ENCODE measurements around the gene NSUN4.

Gene NSUN4

GRCh38 chr1:46409063-46409372 is 68.4 kb downstream of the NSUN4 start:
- Histone ChIP-seq H3K9ac (ENCODE audit: low read length) (no peak overlapping the region), H3K4me2 (ENCODE audit: low read length) (no peak overlapping the region), H3K27me3 (ENCODE audit: low read depth, low read length) (no peaks in the 10 kb centered on the region), H3K36me3 (replicated peaks; ENCODE audit: low read depth, low read length) (no peaks in the 10 kb centered on the region), H2AFZ (ENCODE audit: low read depth, low read length) (no peak overlapping the region), H3K9me3 (ENCODE audit: insufficient read depth, low read length) (no peaks in the 10 kb centered on the region), H3K79me2 (ENCODE audit: low read length) (no peaks in the 10 kb centered on the region), H3K4me1 (ENCODE audit: low read length) (peaks cover 5% of the 10 kb centered on the region; the same call in 1 of the 2 replicates), H3K27ac (ENCODE audit: low read length) (no peak overlapping the region), H4K20me1 (ENCODE audit: insufficient read depth, low read length) (no peaks in the 10 kb centered on the region), H3K4me3 (ENCODE audit: low read length) (no peak overlapping the region)
- TF ChIP-seq CTCF (IDR thresholded peaks at IDR 0.05; ENCODE audit: low read depth, low read length) (no peak), EZH2phosphoT487 (IDR thresholded peaks at IDR 0.05; ENCODE audit: low read depth) (no peak)

DNA sequence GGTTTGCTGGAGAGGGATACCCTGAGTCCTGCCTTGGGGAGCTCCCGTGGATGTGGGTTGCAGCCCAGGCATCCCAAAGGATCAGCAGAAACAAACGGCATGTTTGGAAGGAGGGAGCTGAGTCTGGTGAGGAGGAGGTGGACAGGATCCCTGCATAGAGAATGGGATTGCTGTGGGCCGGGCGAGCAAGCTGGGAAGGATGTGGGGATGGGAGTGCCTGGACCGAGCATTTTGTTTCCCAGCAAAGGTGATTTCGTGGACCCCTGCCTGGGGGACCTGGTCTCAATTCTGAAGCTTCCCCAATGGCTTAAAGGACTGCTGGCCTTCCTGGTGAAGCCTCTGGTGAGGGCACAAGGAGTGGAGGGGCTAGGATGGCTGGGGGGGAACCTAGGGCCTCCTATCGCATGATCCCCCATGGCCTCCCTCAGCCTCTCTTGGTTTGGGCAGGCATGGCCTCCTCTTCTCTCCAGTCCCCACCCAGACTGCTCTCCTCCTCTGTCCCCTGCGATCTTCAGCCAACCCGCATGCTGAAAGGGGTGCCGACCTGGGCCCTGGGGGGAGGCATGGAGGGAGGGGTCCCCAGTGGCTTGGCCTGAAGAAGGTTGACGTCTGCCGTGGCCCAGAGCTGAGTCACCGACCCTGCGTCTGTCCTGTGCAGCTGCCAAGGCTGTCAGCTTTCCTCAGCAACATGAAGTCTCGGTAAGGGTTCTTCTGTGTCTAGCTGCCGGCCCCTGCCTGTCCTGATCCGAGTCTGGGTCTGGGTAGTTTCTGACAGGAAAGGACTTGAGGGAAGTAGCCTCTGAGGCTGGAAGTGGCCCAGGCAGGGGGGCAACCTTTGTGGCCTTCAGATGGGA is 69.8 kb downstream of the NSUN4 start:
- no peak for TF ChIP-seq EZH2phosphoT487 (IDR thresholded peaks at IDR 0.05; ENCODE audit: low read depth)
- TF ChIP-seq CTCF (IDR thresholded peaks at IDR 0.05; ENCODE audit: low read depth, low read length) = no peak
- Histone ChIP-seq H3K9ac (ENCODE audit: low read length) (no peak overlapping the region), H3K27me3 (ENCODE audit: low read depth, low read length) (no peaks in the 10 kb centered on the region), H3K79me2 (ENCODE audit: low read length) (no peaks in the 10 kb centered on the region), H3K4me2 (ENCODE audit: low read length) (no peak overlapping the region), H3K27ac (ENCODE audit: low read length) (no peak overlapping the region), H3K9me3 (ENCODE audit: insufficient read depth, low read length) (no peaks in the 10 kb centered on the region), H2AFZ (ENCODE audit: low read depth, low read length) (no peak overlapping the region), H3K4me3 (ENCODE audit: low read length) (no peak overlapping the region), H4K20me1 (ENCODE audit: insufficient read depth, low read length) (no peaks in the 10 kb centered on the region), H3K36me3 (replicated peaks; ENCODE audit: low read depth, low read length) (no peaks in the 10 kb centered on the region), H3K4me1 (ENCODE audit: low read length) (peaks cover 8% of the 10 kb centered on the region)

DNA sequence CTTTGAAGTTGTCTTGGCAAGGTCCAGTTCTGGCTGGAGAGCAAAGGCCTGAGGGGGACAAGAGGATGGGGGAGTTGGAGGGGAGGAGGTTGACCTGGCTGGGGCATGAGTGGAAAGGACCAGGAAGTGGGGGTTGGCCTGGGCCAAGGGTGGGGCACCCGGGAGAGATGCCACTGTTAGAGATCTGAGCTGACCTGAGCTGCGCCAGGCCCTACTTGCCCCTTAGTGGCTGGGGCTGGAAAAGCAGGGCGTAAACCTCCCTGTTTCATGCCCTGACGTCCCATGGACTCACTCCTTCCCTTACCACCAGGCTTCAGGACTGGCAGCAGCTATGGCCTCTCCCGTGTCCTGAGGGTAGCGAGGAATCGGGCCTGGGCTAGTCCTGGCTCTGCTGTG is 70.4 kb downstream of the NSUN4 start:
- Histone ChIP-seq H3K36me3 (replicated peaks; ENCODE audit: low read depth, low read length) (no peaks in the 10 kb centered on the region), H3K4me3 (ENCODE audit: low read length) (no peak overlapping the region), H3K79me2 (ENCODE audit: low read length) (no peaks in the 10 kb centered on the region)

More for the DNA sequence above, 70.4 kb downstream of the NSUN4 start:
- Histone ChIP-seq H3K4me2 (ENCODE audit: low read length) (no peak overlapping the region), H3K27me3 (ENCODE audit: low read depth, low read length) (no peaks in the 10 kb centered on the region), H3K27ac (ENCODE audit: low read length) (no peak overlapping the region), H3K9ac (ENCODE audit: low read length) (no peak overlapping the region), H3K9me3 (ENCODE audit: insufficient read depth, low read length) (no peaks in the 10 kb centered on the region), H3K4me1 (ENCODE audit: low read length) (peaks cover 14% of the 10 kb centered on the region), H4K20me1 (ENCODE audit: insufficient read depth, low read length) (no peaks in the 10 kb centered on the region), H2AFZ (ENCODE audit: low read depth, low read length) (no peak overlapping the region)
- no peak for TF ChIP-seq EZH2phosphoT487 (IDR thresholded peaks at IDR 0.05; ENCODE audit: low read depth)
- TF ChIP-seq CTCF (IDR thresholded peaks at IDR 0.05; ENCODE audit: low read depth, low read length) = no peak

Data from OCI-LY3 (cell line).